GM12878 (cell line): ENCODE measurements around the gene AGPAT2. TPM values are rescaled to one million over a fixed set of nuclear protein-coding genes. Genes with fewer than 3 reads are reported as not detected.

Experiments
- ATAC-seq: fragments of 200-7000 bp; cut with Tn5 transposase; 3 replicates; pipeline ENCODE4 v1.9.1; 2020; ENCODE audit warnings: mild to moderate bottlenecking, moderate library complexity
- BruUV-seq: library from RNA; stranded (reverse); fragments of 400-500 nt; replicated peaks from 2 replicates; lab custom pipeline; 2021; lab: Mats Ljungman, UMichigan
- CTCF ChIA-PET: fragments of 300-600 bp; sonication (Branson Sonifier 250); formaldehyde crosslinking; extraction: SDS; loops from one replicate; lab custom pipeline; 2021; ENCODE audit warnings: inconsistent platforms; lab: Yijun Ruan, JAX
- POLR2A ChIA-PET: fragments of 350-600 bp; formaldehyde crosslinking; extraction: SDS; loops from one replicate; lab custom pipeline; 2021; ENCODE audit warnings: inconsistent platforms; lab: Charles Lee
- RAD21 ChIA-PET: fragments of 300-600 bp; sonication (Branson Sonifier 250); formaldehyde crosslinking; loops from one replicate; lab custom pipeline; 2023; ENCODE audit warnings: antibody characterized with exemption; ENCODE audit not compliant: unreplicated experiment; lab: Charles Lee
- SMC1A ChIA-PET: fragments of 300-600 bp; sonication (Branson Sonifier 250); formaldehyde crosslinking; loops from one replicate; lab custom pipeline; 2023; ENCODE audit not compliant: unreplicated experiment, uncharacterized antibody; lab: Charles Lee
- DNase-seq: peaks from one replicate; pipeline ENCODE4 v3.0.0-alpha.2; 2011; ENCODE audit warnings: low read depth, low spot score
- FAIRE-seq: peaks from 3 replicates; lab custom pipeline; 2011; peaks lifted over from hg19 to GRCh38; lab: Jason Lieb, UNC
- H2AFZ ChIP-seq: 2 replicates; pipeline ENCODE4 v1.6.0; 2011; ENCODE audit warnings: low read depth, low read length, control low read depth; ENCODE audit not compliant: control insufficient read depth
- H3K27ac ChIP-seq: 2 replicates; pipeline ENCODE4 v1.5.1; 2011; ENCODE audit warnings: control low read depth; ENCODE audit not compliant: control insufficient read depth, insufficient read depth
- H3K27me3 ChIP-seq, 2 experiments: replicated peaks in 1 of 2; 2 replicates each; pipeline versions ENCODE4 v1.6.0 to v1.6.1; 2011; ENCODE audit warnings: low read length in 1 of 2; ENCODE audit not compliant: control insufficient read depth in 2 of 2, insufficient read depth in 2 of 2
- H3K36me3 ChIP-seq, 2 experiments: 2 replicates each; pipeline ENCODE4 v1.5.1; 2011; ENCODE audit warnings: low read length in 1 of 2; ENCODE audit not compliant: control insufficient read depth in 2 of 2, insufficient read depth in 2 of 2
- H3K4me1 ChIP-seq: 2 replicates; pipeline ENCODE4 v1.6.1; 2011; ENCODE audit warnings: mild to moderate bottlenecking, low read length, moderate library complexity, mixed read lengths; ENCODE audit not compliant: control insufficient read depth, insufficient read depth
- H3K4me2 ChIP-seq: 2 replicates; pipeline ENCODE4 v1.6.0; 2011; ENCODE audit warnings: control low read depth; ENCODE audit not compliant: control insufficient read depth, insufficient read depth
- H3K4me3 ChIP-seq: fragments of 200-600 bp; sonication (generic); 2 replicates; pipeline ENCODE4 v1.5.1; 2016
- H3K79me2 ChIP-seq: 2 replicates; pipeline ENCODE4 v1.6.0; 2011; ENCODE audit warnings: low read length; ENCODE audit not compliant: control insufficient read depth, insufficient read depth
- H3K9ac ChIP-seq: 2 replicates; pipeline ENCODE4 v1.8.0; 2011; ENCODE audit warnings: low read length, control low read depth, mixed read lengths; ENCODE audit not compliant: control insufficient read depth, insufficient read depth
- H3K9me3 ChIP-seq: replicated peaks from 3 replicates; pipeline ENCODE4 v1.5.1; 2011; ENCODE audit warnings: mild to moderate bottlenecking, low read length; ENCODE audit not compliant: control insufficient read depth, insufficient read depth
- H4K20me1 ChIP-seq: 2 replicates; pipeline ENCODE4 v1.6.0; 2011; ENCODE audit not compliant: control insufficient read depth, insufficient read depth
- BHLHE40 ChIP-seq, 2 experiments: fragments of 450-650 bp in 1 of 2; IDR thresholded peaks; 2 replicates each; pipeline ENCODE4 v1.6.1; 2011 to 2017; ENCODE audit warnings: low read depth in 2 of 2, borderline replicate concordance in 1 of 2, improper control_type of control experiment in 1 of 2, low read length in 1 of 2, mild to moderate bottlenecking in 1 of 2
- CBX5 ChIP-seq: sonication (generic); IDR thresholded peaks from 2 replicates; pipeline ENCODE4 v1.6.1; 2016; ENCODE audit warnings: low read depth, moderate library complexity, mild to moderate bottlenecking, inconsistent platforms
- CUX1 ChIP-seq: IDR thresholded peaks from 2 replicates; pipeline ENCODE4 v1.6.1; 2012; ENCODE audit warnings: improper control_type of control experiment, low read depth, low read length; ENCODE audit not compliant: insufficient replicate concordance
- EED ChIP-seq: sonication (generic); IDR thresholded peaks from 2 replicates; pipeline ENCODE4 v1.6.1; 2016; ENCODE audit warnings: antibody characterized with exemption, low read depth
- FOS ChIP-seq: IDR thresholded peaks from 3 replicates; pipeline ENCODE4 v1.6.1; 2011; ENCODE audit warnings: borderline replicate concordance; ENCODE audit not compliant: insufficient read length; ENCODE audit errors: extremely low read depth
- MTA3 ChIP-seq: IDR thresholded peaks from 2 replicates; pipeline ENCODE4 v1.6.1; 2012; ENCODE audit warnings: low read length, inconsistent platforms, borderline replicate concordance
- PBX3 ChIP-seq: IDR thresholded peaks from 2 replicates; pipeline ENCODE4 v1.6.1; 2011; ENCODE audit warnings: mild to moderate bottlenecking, low read depth, low read length, moderate library complexity; ENCODE audit not compliant: insufficient replicate concordance
- POU2F2 ChIP-seq: IDR thresholded peaks from 3 replicates; pipeline ENCODE4 v1.6.1; 2011; ENCODE audit warnings: low read depth, mild to moderate bottlenecking, low read length, borderline replicate concordance
- TBL1XR1 ChIP-seq: IDR thresholded peaks from 2 replicates; pipeline ENCODE4 v1.6.1; 2012; ENCODE audit warnings: low read depth, low read length, improper control_type of control experiment
- ZBTB40 ChIP-seq: fragments of 450-650 bp; IDR thresholded peaks from 2 replicates; pipeline ENCODE4 v1.6.1; 2016; ENCODE audit warnings: mild to moderate bottlenecking, moderate library complexity, borderline replicate concordance
- ZNF207 ChIP-seq: fragments of 450-650 bp; IDR thresholded peaks from 2 replicates; pipeline ENCODE4 v1.6.1; 2014; ENCODE audit warnings: antibody characterized with exemption, mild to moderate bottlenecking, borderline replicate concordance
- WGBS: methylation state at CpG from one replicate; pipeline ENCODE4 v1.1.6; 2016; ENCODE audit warnings: low lambda C conversion rate; ENCODE audit not compliant: insufficient replicate concordance, insufficient coverage; ENCODE audit errors: missing lambda C conversion rate; 5-methylcytosine and 5-hydroxymethylcytosine counted together
- in situ Hi-C: fragments of 300-500 bp; cut with MboI; formaldehyde crosslinking; loops from 9 replicates; pipeline ENCODE4 v1.14.3; 2018; ENCODE audit warnings: mixed read lengths
- intact Hi-C: fragments of 100-400 bp; cut with micrococcal nuclease; formaldehyde crosslinking; loops from one replicate; pipeline ENCODE4 v1.14.2; 2022; ENCODE audit not compliant: unreplicated experiment
- polyA plus RNA-seq, 11 experiments: library from polyadenylated mRNA; depleted of rRNA in 4 of 11; unstranded in 6 of 11; stranded (reverse) in 5 of 11; fragments of >200 nt; fragmentation: Nextera tagmentation in 4 of 11; fragmentation: Illumina TruSeq in 1 of 11; extraction: Ambion mirVana in 4 of 11; extraction: Trizol in 1 of 11; gene quantifications; 1 replicate in 1 of 11; 2 replicates in 10 of 11; pipeline versions ENCODE4 v1.2.1 to v1.2.3, GENCODE V29; 2011 to 2016; ENCODE audit warnings: inconsistent platforms in 2 of 11, missing spikeins in 2 of 11, low read depth in 1 of 11
- total RNA-seq, 4 experiments: library from RNA; depleted of rRNA in 3 of 4; stranded (reverse); fragments of >200 nt in 3 of 4; fragmentation: Illumina TruSeq in 1 of 4; extraction: Trizol in 1 of 4; gene quantifications; 2 replicates each; pipeline versions ENCODE4 v1.2.1 to v1.2.3, GENCODE V29; 2013 to 2021

Gene AGPAT2
- total and polyA plus RNA-seq, 10 of the 15 experiments (the other 5 are each of a cell fraction or from before 2014, with no cell fraction given), result 0.10 to 28.5 (median 18.2) TPM

GRCh38 chr9:136626066-136626725 is 61.1 kb downstream of the AGPAT2 start:
- no peaks in the 10 kb centered on the region; a peak in 1 of 4 replicates for H3K27me3 ChIP-seq
- H3K9ac ChIP-seq, result no peak overlapping the region
- no peaks in the 10 kb centered on the region for H3K9me3 ChIP-seq
- ATAC-seq (no peak), FAIRE-seq (no peak), DNase-seq (no peak)
- ChIA-PET RAD21 (interaction anchor here (1.5 to 7.7 kb wide), 4 partner anchors 63 to 139 kb away, joined by 6 to 126 read pairs (median 9); no protein-coding TSS in a partner anchor), SMC1A (interaction anchor here (0.8 to 3.8 kb wide), 7 partner anchors 62 to 143 kb away, joined by 3 to 60 read pairs (median 5); no protein-coding TSS in a partner anchor), POLR2A (interaction anchor here (0.7 to 1.9 kb wide), 3 partner anchors 87 to 140 kb away, joined by 3 to 7 read pairs (median 3); no protein-coding TSS in a partner anchor), CTCF (interaction anchor here (0.8 to 8.5 kb wide), 10 partner anchors 9 to 139 kb away, joined by 3 to 223 read pairs (median 4); no protein-coding TSS in a partner anchor)
- H4K20me1 ChIP-seq, result no peaks in the 10 kb centered on the region
- no TSS peak for BruUV-seq
- no peak overlapping the region for H3K4me2 ChIP-seq
- H3K4me1 ChIP-seq, result no peaks in the 10 kb centered on the region; the same call in 1 of the 2 replicates
- in situ Hi-C loops (loop anchor here (5.0 kb wide), 1 partner anchor 134 kb away; no protein-coding TSS in a partner anchor), intact Hi-C loops (no loop called here)
- WGBS, result 47% methylated on average over 17 of the region's 30 CpGs
- H2AFZ ChIP-seq, result no peak overlapping the region
- no peak overlapping the region for H3K4me3 ChIP-seq
- no peaks in the 10 kb centered on the region for H3K79me2 ChIP-seq
- no peak overlapping the region for H3K27ac ChIP-seq
- no peaks in the 10 kb centered on the region for H3K36me3 ChIP-seq
- TF ChIP-seq TBL1XR1 (no peak), ZNF207 (no peak), POU2F2 (no peak), BHLHE40 (IDR thresholded peaks at IDR 0.05; ENCODE audit: borderline replicate concordance in 1 of 2, low read depth in 2 of 2, low read length in 1 of 2) (no peak), CUX1 (no peak), CBX5 (no peak), FOS (no peak), PBX3 (no peak), EED (no peak), MTA3 (no peak), ZBTB40 (no peak)
